Stimulated activated CD8-positive, alpha-beta memory T cell treated with anti-CD3 and anti-CD28 coated beads, Interleukin-2, amount 100 ng/mL, for 1 hour (primary cell): ENCODE results near the gene DDX18.
A peak's percentile ranks its signal among the peaks of the same experiment; 100 is the strongest.
"Not testable (repeated sequence)": the region's sequence is repeated elsewhere in the genome, so short reads cannot be mapped to it uniquely, and the experiment has no call there.

Experiments
- DNase-seq, 2 donors: peaks; one replicate each; pipeline ENCODE4 v3.0.0-alpha.2; 2020; ENCODE audit warnings: low read depth in 2 of 2

The DDX18 gene

DNA sequence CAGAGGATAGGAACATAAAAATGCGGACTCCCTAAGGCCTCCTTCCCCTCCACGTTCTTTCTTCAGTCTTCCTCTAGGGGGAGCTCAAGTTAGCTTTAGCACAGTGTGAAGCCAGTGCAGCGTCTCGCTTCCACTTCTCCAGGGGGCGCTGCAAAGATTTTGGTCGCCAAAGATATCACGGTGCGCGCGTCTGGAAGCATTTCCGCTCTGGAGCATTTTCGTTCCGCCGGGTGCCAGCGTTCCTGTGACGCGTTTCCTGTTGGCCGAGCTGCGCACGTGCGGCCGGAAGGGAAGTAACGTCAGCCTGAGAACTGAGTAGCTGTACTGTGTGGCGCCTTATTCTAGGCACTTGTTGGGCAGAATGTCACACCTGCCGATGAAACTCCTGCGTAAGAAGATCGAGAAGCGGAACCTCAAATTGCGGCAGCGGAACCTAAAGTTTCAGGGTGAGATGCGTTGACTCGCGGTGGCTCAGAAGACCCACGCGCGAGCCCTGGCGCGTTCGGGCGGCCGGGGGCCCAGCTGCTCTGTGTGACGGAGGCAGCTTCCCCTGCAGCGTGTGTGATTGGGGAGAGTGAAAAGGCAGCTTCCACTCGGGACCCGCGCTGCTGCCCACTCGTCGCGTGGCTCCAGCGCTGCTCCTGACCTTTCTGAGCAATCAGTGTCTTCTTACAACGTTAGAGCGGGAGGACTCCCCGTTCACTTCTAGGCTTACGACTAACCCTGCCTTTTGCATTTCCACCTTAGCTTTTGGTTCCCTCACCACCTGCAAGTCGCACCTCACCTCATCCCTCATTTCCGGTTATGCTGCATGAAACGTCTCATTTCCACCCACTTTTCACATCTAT lies at the start of gene DDX18:
Gene DDX18 (plus strand): TSS at position 275 of the 848 bp plus-strand sequence. CDS start 87 bp downstream, at position 362.
- DNase-seq, result peak; percentile 94 to 96

DNA sequence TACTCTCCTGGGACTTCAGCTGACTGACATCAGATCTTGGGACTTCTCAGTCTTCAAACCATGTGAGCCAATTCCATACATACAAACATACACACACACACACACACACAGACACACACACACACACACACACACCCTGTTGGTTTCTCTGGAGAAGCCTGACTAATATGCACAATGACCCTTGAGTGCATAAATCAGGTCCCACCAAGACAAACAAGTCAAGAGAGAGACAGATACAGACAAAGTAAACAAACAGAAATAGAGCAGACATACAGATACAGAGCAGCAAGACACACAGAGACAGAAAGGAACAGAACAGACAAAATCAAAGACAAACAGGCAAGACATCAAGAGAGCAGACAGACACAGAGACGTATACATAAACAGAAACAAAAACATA lies 43.8 kb upstream of the DDX18 start:
- no peak for DNase-seq

DNA sequence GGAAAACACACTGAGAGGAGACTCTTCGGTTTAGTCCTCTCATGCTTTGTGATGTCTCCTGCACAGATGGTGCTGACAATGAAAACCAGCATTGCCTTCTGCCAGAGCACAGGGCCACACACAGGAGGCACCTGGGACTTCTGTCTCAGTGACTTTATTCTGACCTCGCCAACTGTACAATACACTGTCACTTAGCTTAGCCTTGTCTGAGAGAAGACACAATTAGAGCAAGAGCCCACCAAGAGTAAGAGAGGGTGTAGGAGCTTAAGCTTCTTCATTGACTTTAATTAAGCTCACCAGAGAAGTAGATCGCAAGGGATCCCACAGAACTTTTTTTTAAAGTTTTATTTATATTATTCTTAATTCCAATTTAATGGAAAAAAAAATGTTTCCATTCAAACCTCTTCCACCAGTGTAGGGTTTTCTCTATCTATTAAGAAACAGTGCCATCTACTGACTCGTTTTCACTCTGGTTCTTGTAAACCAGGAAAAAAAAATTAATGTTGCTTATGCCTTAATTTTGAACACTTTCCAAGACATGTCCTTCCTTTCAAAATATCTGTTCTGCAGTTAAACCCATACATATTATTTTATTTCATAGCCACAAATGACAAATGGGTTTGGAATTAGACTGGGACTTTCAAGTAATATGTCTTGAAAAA lies 42.4 kb upstream of the DDX18 start:
- no peak for DNase-seq

DNA sequence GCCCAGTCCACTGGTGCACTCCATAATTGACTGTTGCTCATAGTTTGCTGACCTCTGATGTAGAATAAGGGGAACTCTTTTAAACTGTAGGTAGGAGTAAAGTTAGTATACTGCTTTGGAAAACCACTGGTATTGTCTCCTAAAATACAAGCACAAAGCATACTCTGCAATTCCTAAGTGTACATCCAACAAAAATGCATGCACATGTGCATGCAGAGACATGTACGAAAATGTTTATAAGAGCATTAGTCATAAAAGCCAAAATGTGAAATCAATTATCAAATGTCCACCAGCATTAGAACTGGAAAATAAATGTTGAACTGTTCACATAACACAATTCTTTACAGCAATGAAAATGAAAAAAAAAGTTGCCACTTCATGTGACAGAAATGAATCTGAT lies 39.8 kb upstream of the DDX18 start:
- DNase-seq, result no peak

DNA sequence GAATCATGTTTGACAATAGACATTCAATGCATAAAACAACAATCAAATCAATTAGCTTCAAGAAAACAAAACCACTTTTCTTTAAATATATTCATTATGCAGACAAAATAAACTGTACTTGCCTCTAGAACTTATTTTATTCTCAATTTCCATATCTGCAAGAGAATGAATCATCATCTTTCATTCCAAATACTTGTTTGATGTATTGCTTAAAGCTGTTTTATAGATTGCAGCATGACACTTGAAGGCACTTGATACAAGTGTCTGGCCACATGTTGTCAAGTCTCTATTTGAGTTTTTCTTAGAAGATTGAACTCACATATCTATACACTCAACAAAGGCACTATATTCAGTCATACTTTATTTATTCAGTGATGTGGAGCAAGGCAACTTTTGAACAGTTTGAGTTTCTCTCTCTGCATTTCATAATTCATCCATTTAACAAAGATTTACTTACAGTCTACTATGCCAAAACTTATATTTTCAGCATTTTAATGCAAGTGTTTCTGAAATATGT lies 38.7 kb upstream of the DDX18 start:
- no peak for DNase-seq

DNA sequence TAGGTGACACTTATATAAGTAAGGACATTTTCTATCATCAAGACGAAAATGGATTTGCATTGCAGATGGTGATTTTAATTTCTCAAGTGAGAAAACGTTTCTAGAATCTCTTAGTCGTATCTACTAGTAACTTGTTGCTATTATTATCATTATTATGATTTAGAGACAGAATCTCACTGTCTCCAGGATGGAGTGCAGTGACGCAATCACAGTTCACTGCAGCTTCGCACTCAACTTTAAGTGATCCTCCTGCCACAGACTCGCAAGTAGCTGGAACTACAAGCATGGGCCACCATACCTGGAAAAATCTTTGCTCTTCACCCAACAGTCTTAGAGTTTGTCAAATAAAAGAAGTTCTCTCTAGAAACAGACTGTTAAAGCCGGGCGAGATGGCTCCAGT lies 37.6 kb upstream of the DDX18 start:
- DNase-seq, result no peak

DNA sequence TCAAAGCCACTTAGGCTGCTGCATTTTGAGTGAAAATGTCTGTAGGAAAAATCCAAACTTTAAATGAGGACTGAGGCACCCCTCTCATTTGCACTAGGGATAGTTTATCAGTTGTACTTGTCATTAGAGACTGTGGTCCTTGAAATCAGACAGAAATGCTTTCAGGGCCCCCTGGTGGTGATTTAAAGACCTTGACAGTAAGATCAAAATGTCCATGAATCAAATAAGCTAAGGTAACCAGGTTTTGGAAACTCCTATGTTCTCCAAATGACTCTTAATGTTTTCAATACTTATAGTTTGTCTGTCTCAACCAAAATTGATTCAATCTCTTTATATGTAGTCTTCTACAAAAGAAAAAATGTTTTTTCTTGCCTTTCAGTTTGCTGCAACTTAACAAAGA lies 28.8 kb upstream of the DDX18 start:
- no peak for DNase-seq

DNA sequence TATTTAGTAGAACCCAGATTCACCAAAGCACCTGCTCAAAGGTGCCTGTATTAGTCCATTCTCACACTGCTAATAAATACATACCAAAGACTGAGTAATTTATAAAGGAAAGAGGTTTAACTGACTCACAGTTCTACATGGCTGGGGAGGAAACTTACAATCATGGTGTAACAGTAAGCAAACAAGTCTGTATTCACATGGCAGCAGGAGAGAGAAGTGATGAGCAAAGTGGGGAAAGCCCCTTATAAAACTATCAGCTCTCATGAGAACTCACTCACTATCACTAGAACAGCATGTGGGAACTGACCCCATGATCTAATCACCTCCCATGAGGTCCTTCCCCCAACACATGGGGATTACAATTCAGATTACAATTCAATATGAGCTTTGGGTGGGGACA lies 28.0 kb upstream of the DDX18 start:
- no peak for DNase-seq

DNA sequence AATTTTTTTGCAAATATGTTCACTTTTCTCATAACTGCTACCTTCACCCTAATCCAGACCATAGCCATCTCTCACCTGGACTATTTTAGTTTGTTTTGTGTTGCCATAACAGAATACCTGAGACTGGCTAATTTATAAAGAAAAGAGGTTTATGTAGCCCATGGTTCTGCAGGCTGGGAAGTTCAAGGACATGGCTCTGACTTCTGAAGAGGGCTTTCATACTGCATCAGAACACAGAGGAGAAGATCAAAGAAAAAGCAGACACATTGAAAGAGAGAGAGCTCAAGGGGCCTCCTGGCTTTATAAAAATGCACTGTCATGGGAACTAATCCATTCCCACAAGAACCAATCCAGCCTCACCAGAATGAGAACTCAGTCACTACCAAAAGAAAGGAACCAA lies 25.0 kb upstream of the DDX18 start:
- no peak for DNase-seq

DNA sequence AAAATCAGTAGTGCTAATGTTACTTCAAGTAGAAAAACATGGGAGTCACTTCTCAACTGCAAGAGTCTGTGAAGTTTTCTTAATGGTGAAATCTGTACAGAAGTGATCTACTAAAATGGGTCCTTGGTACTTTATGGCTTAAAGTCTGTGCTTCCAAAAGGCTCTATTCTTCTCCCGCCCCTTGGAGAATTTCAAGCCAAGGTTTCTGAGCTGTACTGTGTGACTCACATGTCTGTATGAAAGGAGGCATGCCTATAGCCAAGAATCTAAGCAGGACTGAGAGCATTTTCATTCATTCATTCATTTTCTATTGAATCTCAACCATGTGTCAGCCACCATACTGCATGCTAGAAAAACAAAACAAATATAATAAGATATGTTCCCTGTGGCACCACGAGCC lies 19.8 kb upstream of the DDX18 start:
- no peak for DNase-seq

DNA sequence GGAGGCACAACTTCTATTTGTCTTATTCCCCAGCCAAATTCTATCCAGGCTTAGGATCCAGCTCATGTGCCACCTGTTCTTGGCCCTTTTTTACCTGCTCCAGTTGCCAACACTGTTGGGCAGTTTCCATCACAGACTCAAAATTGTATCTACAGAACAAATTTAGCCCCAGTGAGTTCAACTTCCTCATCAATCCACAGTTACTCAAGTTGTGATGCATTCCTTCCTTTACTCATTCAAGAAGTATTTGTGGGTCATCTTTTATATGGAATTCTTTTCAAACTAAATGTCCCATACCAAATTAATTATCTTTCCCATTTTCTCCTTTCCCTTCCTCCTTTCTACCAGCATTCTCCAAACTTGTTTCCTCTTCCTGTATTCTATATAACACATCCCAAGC lies 12.7 kb upstream of the DDX18 start:
- DNase-seq, result no peak

DNA sequence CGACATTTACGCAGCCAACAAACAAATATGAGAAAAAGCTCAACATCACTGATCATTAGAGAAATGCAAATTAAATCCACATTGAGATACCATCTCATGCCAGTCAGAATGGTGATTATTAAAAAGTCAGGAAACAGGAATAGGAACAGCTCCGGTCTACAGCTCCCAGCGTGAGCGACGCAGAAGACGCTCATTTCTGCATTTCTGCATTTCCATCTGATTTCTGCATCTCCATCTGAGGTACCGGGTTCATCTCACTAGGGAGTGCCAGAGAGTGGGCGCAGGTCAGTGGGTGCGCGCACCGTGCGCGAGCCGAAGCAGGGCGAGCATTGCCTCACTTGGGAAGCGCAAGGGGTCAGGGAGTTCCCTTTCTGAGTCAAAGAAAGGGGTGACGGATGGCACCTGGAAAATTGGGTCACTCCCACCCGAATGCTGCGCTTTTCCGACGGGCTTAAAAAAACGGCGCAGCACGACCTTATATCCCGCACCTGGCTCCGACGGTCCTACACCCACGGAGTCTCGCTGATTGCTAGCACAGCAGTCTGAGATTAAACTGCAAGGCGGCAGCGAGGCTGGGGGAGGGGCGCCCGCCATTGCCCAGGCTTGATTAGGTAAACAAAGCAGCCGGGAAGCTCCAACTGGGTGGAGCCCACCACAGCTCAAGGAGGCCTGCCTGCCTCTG lies 10.7 kb upstream of the DDX18 start:
- DNase-seq, result not testable (repeated sequence)

DNA sequence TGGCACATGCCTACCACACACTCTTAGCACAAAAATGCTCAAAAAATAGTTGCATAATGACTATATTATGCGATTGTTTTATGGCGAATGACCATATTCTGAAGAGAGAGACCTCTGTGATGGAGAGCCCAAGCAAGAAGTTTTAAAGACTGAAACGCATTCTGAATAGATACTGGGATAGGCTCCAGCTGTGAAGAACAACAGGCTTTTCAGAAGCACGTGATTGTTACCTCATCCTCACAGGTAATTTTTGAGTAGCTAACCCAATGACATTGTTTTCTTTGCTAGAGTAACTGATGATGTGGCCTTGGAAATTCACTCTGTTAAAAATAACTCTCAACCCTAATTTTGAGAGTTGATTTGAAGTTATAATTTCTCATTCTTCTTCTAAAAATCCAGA lies 2.0 kb upstream of the DDX18 start:
- no peak for DNase-seq

DNA sequence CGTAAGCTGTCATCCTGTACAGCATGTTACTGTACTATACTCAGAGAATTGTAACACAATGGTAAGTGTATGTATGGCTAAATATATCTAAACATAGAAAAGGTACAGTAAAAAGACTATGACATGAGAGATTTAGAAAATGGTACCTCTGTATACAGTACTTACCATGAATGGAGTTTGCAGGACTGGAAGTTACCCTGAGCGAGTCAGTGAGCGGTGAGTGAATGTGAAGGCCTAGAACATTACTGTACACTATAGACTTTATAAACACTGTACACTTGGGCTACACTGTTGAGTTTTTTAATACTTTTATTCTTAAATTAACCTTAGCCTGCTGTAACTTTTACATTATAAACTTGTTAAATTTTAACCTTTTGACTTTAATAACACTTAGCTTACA lies 1.5 kb downstream of the DDX18 start:
- no peak for DNase-seq

DNA sequence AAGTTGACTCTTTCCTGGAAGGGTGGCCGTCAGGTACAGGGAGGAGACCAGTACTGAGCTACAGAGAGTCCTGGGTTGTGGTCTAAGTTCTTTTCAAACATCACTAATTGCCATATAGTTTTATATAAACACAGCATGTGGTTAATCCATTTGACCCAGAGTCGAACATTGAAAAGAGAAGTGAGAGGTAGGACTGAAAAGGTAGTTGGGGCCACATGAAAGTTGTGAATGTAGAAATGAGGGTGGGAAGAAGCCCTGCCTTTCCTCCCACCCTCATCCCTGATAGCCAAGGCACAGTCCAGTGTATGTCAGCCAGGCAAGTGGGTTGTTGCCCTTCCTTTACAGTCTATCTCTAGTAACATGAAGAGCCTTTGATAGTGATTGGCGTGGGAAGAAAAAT lies 4.4 kb downstream of the DDX18 start:
- no peak for DNase-seq

DNA sequence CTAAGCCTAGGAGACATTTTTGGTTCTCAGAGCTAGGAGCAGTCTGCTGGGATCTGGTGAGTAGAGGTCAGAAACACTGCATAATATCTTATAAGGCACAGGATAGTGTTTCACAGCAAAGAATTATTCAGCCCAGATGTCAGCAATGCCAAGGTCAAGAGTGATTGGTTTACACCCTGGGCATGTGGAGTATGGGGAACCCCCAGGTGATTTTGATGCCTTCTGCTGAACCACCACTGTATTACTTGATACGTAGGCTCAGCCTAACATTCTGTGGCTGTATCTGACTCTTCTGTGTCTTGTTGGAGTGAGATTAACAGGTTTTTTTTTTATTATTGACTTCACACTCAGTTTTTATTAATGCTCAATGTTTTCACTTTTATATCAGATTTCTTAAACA lies 6.0 kb downstream of the DDX18 start:
- no peak for DNase-seq

DNA sequence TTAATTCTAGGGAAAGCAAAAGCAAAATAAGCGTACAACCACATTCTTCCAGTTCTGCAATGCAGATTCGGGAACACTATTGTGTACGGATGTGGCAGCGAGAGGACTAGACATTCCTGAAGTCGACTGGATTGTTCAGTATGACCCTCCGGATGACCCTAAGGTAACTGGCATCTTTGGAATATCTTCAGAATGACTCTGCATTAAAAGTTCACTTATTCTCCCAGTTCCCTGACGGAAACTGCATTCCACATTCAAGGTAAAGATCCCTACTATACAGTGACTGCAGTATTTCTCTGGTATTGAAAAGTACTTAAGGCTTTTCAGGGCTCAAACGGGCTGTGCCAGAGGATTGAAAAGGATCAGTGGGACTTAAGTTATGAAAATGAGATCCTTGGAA lies 10.9 kb downstream of the DDX18 start:
- no peak for DNase-seq

DNA sequence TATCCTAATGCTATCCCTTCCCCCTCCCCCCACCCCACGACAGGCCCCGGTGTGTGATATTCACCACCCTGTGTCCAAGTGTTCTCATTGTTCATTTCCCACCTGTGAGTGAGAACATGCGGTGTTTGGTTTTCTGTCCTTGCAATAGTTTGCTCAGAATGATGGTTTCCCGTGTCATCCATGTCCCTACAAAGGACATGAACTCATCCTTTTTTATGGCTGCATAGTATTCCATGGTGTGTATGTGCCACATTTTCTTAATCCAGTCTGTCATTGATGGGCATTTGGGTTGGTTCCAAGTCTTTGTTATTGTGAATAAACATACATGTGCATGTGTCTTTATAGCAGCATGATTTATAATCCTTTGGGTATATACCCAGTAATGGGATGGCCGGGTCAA lies 13.0 kb downstream of the DDX18 start:
- DNase-seq, result not testable (repeated sequence)

DNA sequence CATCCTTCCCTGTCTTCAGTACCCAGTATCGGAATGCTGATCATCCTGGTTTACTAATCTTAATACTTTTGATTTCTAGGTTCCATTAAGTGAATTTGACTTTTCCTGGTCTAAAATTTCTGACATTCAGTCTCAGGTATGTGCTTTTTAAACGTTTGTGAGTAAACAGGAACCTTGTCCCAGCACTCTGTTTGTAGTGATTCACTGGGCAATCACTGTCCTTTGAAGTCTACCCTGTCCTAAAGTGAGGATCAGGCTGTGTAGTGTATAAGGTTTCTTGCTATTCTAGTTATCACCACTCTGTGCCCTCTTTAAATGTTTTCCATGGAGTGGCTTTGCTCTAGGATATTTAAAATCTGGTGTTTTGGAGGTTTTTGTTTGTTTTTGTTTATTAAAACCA lies 14.4 kb downstream of the DDX18 start:
- no peak for DNase-seq

DNA sequence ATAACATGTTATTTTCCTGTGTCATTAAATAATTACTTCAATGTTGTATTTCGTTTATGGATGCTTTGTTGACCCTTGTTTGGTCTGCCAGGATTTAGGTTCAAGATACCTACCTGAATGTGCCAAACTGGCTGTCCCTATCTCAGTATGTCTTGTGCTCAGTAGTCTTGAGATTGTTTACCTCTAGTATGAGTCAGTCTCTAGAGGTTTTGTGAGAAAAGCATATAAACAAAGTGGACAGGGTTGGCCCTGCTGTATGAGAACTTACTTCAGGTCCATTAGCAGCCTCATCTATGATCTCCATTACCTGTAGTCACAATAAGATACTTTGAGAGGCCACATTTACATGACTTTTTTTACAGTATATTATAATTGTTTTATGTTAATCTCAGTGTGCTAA lies 17.8 kb downstream of the DDX18 start:
- no peak for DNase-seq

DNA sequence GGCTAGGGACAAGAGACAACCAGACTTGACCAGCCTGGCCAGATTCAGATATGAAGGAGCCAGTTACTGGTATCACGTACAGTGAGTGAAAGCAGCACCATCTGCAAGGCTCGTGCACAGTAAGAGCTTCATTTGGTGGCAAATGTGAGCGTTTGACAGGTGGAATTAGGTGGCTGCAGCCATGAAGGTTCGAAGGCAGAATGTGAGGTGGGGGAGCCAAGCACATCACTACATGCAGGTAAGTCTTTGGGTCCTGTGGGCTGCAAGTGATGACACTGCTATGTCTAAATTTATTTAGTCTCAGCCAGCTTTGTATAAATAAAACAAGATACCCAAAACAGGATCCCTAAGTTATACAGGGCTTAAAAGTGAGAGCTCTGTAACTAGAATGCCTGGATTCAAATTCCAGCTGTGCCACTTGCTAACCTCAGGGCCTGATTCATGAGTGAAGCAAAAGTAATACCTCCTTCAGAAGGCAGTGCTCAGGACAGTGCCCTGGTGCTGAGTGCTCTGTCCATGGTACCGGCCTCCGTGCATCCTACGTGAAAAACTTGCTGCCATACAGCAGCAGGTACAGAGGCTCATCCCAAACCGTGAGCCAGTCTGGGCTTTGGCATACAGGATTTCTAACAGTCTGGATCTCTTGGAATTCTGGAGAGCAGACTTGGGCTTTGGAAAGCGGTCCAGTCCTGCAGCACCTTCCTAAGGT lies 18.6 kb downstream of the DDX18 start:
- DNase-seq, result no peak

DNA sequence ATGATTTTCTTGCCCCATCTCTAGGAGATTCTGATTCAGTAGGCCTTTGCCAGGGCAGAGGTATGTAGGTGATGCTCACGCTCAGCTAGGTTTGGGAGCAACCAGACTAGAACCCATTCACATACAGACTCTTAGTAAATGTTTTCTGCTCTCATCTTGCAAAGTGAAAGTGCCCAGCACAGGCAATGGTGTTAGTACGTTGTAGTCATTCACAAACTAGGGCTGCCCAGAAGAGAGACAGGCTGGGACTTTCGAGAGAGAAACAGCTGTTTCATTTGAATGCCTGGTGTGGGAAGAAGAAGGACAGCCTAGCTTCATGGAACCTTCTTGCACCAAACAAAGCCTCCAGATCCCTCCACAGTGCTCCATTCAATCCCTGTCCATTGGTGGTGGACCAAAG lies 19.4 kb downstream of the DDX18 start:
- DNase-seq, result no peak
